SU-DHL-6 (cell line): ENCODE results near the gene ROBO2.

Experiments used
- H2AFZ ChIP-seq: fragments of 200-600 bp; sonication (generic); 2 replicates; pipeline ENCODE4 v1.6.1; 2014; ENCODE audit warnings: low read depth, mild to moderate bottlenecking, moderate library complexity, mixed read lengths, antibody characterized with exemption, low read length; ENCODE audit not compliant: severe bottlenecking
- H3F3A ChIP-seq: fragments of 200-600 bp; shearing (Covaris generic); 2 replicates; pipeline ENCODE4 v1.6.0; 2016; ENCODE audit warnings: antibody characterized with exemption, mild to moderate bottlenecking; ENCODE audit not compliant: insufficient read depth
- H3K27ac ChIP-seq: fragments of 200-600 bp; sonication (generic); 2 replicates; pipeline ENCODE4 v1.5.1; 2016; ENCODE audit warnings: low read depth, mild to moderate bottlenecking, low read length, moderate library complexity, mixed read lengths
- H3K27me3 ChIP-seq: fragments of 200-600 bp; sonication (generic), shearing (Covaris generic); 2 replicates; pipeline ENCODE4 v1.6.0; 2014; ENCODE audit warnings: mild to moderate bottlenecking, low read length
- H3K36me3 ChIP-seq: fragments of 200-600 bp; sonication (generic); 2 replicates; pipeline ENCODE4 v1.6.1; 2014; ENCODE audit warnings: mild to moderate bottlenecking, low read length, mixed read lengths
- H3K4me2 ChIP-seq: fragments of 300-600, 200-600 bp; shearing (Covaris generic), sonication (generic); 2 replicates; pipeline ENCODE4 v1.6.0; 2014; ENCODE audit warnings: low read length, low read depth, mild to moderate bottlenecking; ENCODE audit not compliant: poor library complexity, severe bottlenecking
- H3K4me3 ChIP-seq: fragments of 200-600 bp; sonication (generic); 2 replicates; pipeline ENCODE4 v1.5.1; 2014; ENCODE audit warnings: antibody characterized with exemption, low read length, mild to moderate bottlenecking, mixed read lengths; ENCODE audit not compliant: insufficient read depth, poor library complexity, severe bottlenecking
- H3K79me2 ChIP-seq: fragments of 200-600 bp; sonication (generic); 2 replicates; pipeline ENCODE4 v1.6.1; 2014; ENCODE audit warnings: mild to moderate bottlenecking, low read length, moderate library complexity; ENCODE audit not compliant: insufficient read depth
- H3K9ac ChIP-seq: fragments of 200-600 bp; sonication (generic); 2 replicates; pipeline ENCODE4 v1.7.0; 2014; ENCODE audit warnings: mild to moderate bottlenecking, low read length
- H3K9me2 ChIP-seq: fragments of 200-600 bp; sonication (generic); replicated peaks from 2 replicates; pipeline ENCODE4 v1.6.1; 2014; ENCODE audit warnings: low read length; ENCODE audit not compliant: insufficient read depth
- H3K9me3 ChIP-seq: fragments of 200-600 bp; sonication (generic); 2 replicates; pipeline ENCODE4 v1.6.1; 2014; ENCODE audit warnings: low read length, mixed read lengths; ENCODE audit not compliant: insufficient read depth
- H4K20me1 ChIP-seq: fragments of 200-600 bp; sonication (generic); 2 replicates; pipeline ENCODE4 v1.6.1; 2014; ENCODE audit warnings: low read depth, mild to moderate bottlenecking, antibody characterized with exemption, low read length, moderate library complexity, mixed read lengths
- CTCF ChIP-seq: fragments of 200-600 bp; sonication (generic); IDR thresholded peaks from one replicate; pipeline ENCODE4 v1.5.1; 2017; ENCODE audit warnings: antibody characterized with exemption, mild to moderate bottlenecking, low read length, moderate library complexity; ENCODE audit not compliant: insufficient read depth, poor library complexity, severe bottlenecking
- EZH2phosphoT487 ChIP-seq: fragments of 200-600 bp; sonication (generic), shearing (Covaris generic); conservative IDR thresholded peaks from 2 replicates; pipeline ENCODE4 v1.6.1; 2018; ENCODE audit warnings: mild to moderate bottlenecking, antibody characterized with exemption, low read length, moderate library complexity, mixed read lengths

ROBO2 gene

DNA sequence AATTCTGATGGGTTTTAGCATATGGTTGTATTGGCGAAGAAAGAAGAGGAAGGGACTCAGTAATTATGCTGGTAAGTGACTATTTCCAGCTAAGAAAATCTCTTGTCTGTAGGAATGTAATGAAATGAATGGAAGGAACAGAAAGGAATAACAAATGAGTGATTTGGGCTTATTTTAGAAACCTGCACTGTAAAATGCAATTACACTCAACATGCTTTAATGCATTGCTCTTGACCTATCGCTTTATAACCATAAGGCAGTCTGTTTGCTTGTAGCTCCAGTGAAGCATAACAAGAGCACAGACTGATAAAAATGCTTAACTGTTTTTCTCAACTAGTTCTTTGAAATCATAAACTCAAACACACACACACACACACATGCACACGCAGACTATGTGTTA lies 549.0 kb downstream of the ROBO2 start:
- Histone ChIP-seq H3K9ac (no peak overlapping the region), H3K4me2 (no peak overlapping the region), H3K9me3 (no peaks in the 10 kb centered on the region), H4K20me1 (no peaks in the 10 kb centered on the region), H3K27ac (no peak overlapping the region), H3F3A (no peaks in the 10 kb centered on the region), H3K9me2 (no peaks in the 10 kb centered on the region), H2AFZ (no peak overlapping the region), H3K27me3 (no peaks in the 10 kb centered on the region), H3K36me3 (no peaks in the 10 kb centered on the region), H3K79me2 (no peaks in the 10 kb centered on the region), H3K4me3 (no peak overlapping the region)
- TF ChIP-seq CTCF (no peak), EZH2phosphoT487 (no peak)

GRCh38 chr3:77590191-77590590 lies 550.3 kb downstream of the ROBO2 start:
- Histone ChIP-seq H3K79me2 (no peaks in the 10 kb centered on the region), H3K4me3 (no peak overlapping the region), H3K9me2 (no peaks in the 10 kb centered on the region), H2AFZ (no peak overlapping the region), H3F3A (no peaks in the 10 kb centered on the region), H3K4me2 (no peak overlapping the region), H3K27ac (no peak overlapping the region), H3K9me3 (no peaks in the 10 kb centered on the region), H3K36me3 (no peaks in the 10 kb centered on the region), H4K20me1 (no peaks in the 10 kb centered on the region), H3K9ac (no peak overlapping the region), H3K27me3 (no peaks in the 10 kb centered on the region)
- no peak for TF ChIP-seq CTCF
- no peak for TF ChIP-seq EZH2phosphoT487

DNA sequence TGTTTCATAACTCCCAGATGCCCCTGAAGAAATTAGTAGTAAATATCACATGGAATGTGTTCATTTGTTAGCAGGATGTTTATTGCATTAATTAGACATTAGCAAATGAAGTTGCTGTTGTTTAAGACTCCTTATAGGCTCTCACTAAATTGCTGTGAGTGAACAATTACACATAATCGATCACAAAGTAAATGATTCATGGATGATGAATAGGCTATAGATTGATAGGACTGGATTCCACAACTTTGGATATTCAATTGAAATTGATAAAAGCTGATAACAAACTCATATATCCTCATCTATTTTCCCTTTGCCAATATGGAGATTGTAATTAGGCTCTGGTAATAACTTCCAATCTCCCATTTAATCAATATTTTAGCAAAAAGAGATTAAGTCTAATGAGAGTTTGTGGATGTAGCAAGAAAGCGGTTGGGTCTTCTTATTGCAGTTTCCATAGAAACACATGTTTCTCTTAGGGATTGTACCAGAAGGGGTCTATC lies 555.5 kb downstream of the ROBO2 start:
- Histone ChIP-seq H3K36me3 (no peaks in the 10 kb centered on the region), H3K4me2 (no peak overlapping the region), H4K20me1 (no peaks in the 10 kb centered on the region), H2AFZ (no peak overlapping the region), H3K4me3 (no peak overlapping the region), H3K9ac (no peak overlapping the region), H3K79me2 (no peaks in the 10 kb centered on the region), H3K9me3 (no peaks in the 10 kb centered on the region), H3K27me3 (no peaks in the 10 kb centered on the region), H3K27ac (no peak overlapping the region), H3F3A (no peaks in the 10 kb centered on the region), H3K9me2 (no peaks in the 10 kb centered on the region)
- no peak for TF ChIP-seq EZH2phosphoT487
- no peak for TF ChIP-seq CTCF
